Epithelial cell of proximal tubule (primary cell): ENCODE results near the gene ACSF3. TPM values are rescaled to one million over a fixed set of nuclear protein-coding genes. Genes with fewer than 3 reads are reported as not detected.

ENCODE experiments used
- DNase-seq: peaks from one replicate; pipeline ENCODE4 v3.0.0-alpha.2; 2011; ENCODE audit warnings: low read depth
- H3K4me3 ChIP-seq: 2 replicates; pipeline ENCODE4 v1.5.1; 2011; ENCODE audit warnings: low read depth, mild to moderate bottlenecking, low read length
- CTCF ChIP-seq: conservative IDR thresholded peaks from 2 replicates; pipeline ENCODE4 v1.5.1; 2012; ENCODE audit warnings: low read depth, mild to moderate bottlenecking, low read length
- total RNA-seq: library from RNA; depleted of rRNA; stranded (reverse); fragments of >200 nt; gene quantifications from 2 replicates; pipeline ENCODE4 v1.2.3, GENCODE V29; 2015

Gene ACSF3
- total RNA-seq, 1 donor from 2014 or later = 16.5 TPM

- peak overlapping the region; percentile 39 for H3K4me3 ChIP-seq
- TF ChIP-seq CTCF = peak; percentile 10
- DNase-seq = no peak
Measured at GRCh38 chr16:89170346-89171215, 76.9 kb downstream of the ACSF3 start.

- DNase-seq = no peak
- H3K4me3 ChIP-seq = peak within 1 kb of the TSS; percentile 39
- TF ChIP-seq CTCF = no peak
Measured at GRCh38 chr16:89171216-89172170, 77.8 kb downstream of the ACSF3 start, which contains the start of gene CDH15. TSS of gene CDH15 (plus strand) at chr16:89171748. CDS start at chr16:89171832, 84 bp downstream.

GRCh38 chr16:89172171-89172527, 78.5 kb downstream of the ACSF3 start:
- no peak overlapping the region for H3K4me3 ChIP-seq
- DNase-seq = no peak
- no peak for TF ChIP-seq CTCF

GRCh38 chr16:89172528-89173173, 79.0 kb downstream of the ACSF3 start:
- DNase-seq = no peak
- H3K4me3 ChIP-seq = no peak overlapping the region
- TF ChIP-seq CTCF = no peak

- no peak for TF ChIP-seq CTCF
- no peak overlapping the region for H3K4me3 ChIP-seq
- DNase-seq = no peak
Measured at GRCh38 chr16:89173174-89173921, 79.7 kb downstream of the ACSF3 start.

- no peak for TF ChIP-seq CTCF
- H3K4me3 ChIP-seq = no peak overlapping the region
- no peak for DNase-seq
Measured at GRCh38 chr16:89174055-89174827, 80.6 kb downstream of the ACSF3 start.
